PC-9 (cell line): Measurements from ENCODE around the gene VWA2. TPM values are rescaled to one million over a fixed set of nuclear protein-coding genes. Genes with fewer than 3 reads are reported as not detected.

Source experiments
- BruUV-seq: library from RNA; stranded (reverse); fragments of 400-500 nt; replicated peaks from 2 replicates; lab custom pipeline; 2021; lab: Mats Ljungman, UMichigan
- CTCF ChIA-PET: fragments of 300-600 bp; sonication (Branson Sonifier 250); formaldehyde crosslinking; loops from one replicate; lab custom pipeline; 2022; ENCODE audit warnings: antibody characterized with exemption; lab: Charles Lee
- POLR2A ChIA-PET: fragments of 300-600 bp; sonication (Branson Sonifier 250); formaldehyde crosslinking; loops from one replicate; lab custom pipeline; 2022; ENCODE audit warnings: antibody characterized with exemption; ENCODE audit not compliant: unreplicated experiment; lab: Charles Lee
- DNase-seq, 2 experiments: peaks; one replicate each; pipeline versions ENCODE4 v3.0.0 to v3.0.0-alpha.2; 2015 to 2022; ENCODE audit warnings: mixed read lengths in 1 of 2
- H2AFZ ChIP-seq: fragments of 200-600 bp; sonication (generic); 2 replicates; pipeline ENCODE4 v1.8.1; 2017; ENCODE audit warnings: antibody characterized with exemption
- H3F3A ChIP-seq: fragments of 200-600 bp; sonication (generic); 2 replicates; pipeline ENCODE4 v1.8.1; 2017; ENCODE audit warnings: antibody characterized with exemption, mild to moderate bottlenecking, low read depth; ENCODE audit not compliant: insufficient read depth
- H3K27ac ChIP-seq: fragments of 200-600 bp; sonication (generic); 2 replicates; pipeline ENCODE4 v1.6.1; 2016; ENCODE audit warnings: mixed run types
- H3K27me3 ChIP-seq: fragments of 200-600 bp; sonication (generic); 2 replicates; pipeline ENCODE4 v1.6.1; 2016; ENCODE audit warnings: low read depth, mixed run types; ENCODE audit not compliant: insufficient read depth
- H3K36me3 ChIP-seq: fragments of 200-600 bp; sonication (generic); 2 replicates; pipeline ENCODE4 v1.6.1; 2016; ENCODE audit warnings: low read depth, mixed run types
- H3K4me1 ChIP-seq: fragments of 200-600 bp; sonication (generic); replicated peaks from 2 replicates; pipeline ENCODE4 v1.6.1; 2016; ENCODE audit warnings: mixed run types; ENCODE audit not compliant: insufficient read depth
- H3K4me2 ChIP-seq: fragments of 200-600 bp; sonication (generic); 2 replicates; pipeline ENCODE4 v1.6.1; 2017; ENCODE audit warnings: mixed run types
- H3K4me3 ChIP-seq: fragments of 200-600 bp; sonication (generic); 2 replicates; pipeline ENCODE4 v1.6.1; 2016; ENCODE audit warnings: mixed run types
- H3K79me2 ChIP-seq: fragments of 200-600 bp; sonication (generic); 2 replicates; pipeline ENCODE4 v1.6.1; 2017; ENCODE audit warnings: low read depth, mixed run types
- H3K9me2 ChIP-seq: fragments of 200-600 bp; sonication (generic); 2 replicates; pipeline ENCODE4 v1.8.1; 2017; ENCODE audit warnings: mild to moderate bottlenecking; ENCODE audit not compliant: insufficient read depth
- H3K9me3 ChIP-seq: fragments of 200-600 bp; sonication (generic); 2 replicates; pipeline ENCODE4 v1.8.1; 2016; ENCODE audit warnings: low read depth; ENCODE audit not compliant: insufficient read depth
- H4K20me1 ChIP-seq: fragments of 200-600 bp; sonication (generic); 2 replicates; pipeline ENCODE4 v1.8.1; 2017; ENCODE audit not compliant: insufficient read depth
- EZH2 ChIP-seq: fragments of 200-600 bp; sonication (generic); IDR thresholded peaks from 2 replicates; pipeline ENCODE4 v1.8.0; 2017; ENCODE audit warnings: antibody characterized with exemption, low read depth
- intact Hi-C: fragments of 100-400 bp; cut with micrococcal nuclease; formaldehyde crosslinking; loops from one replicate; pipeline ENCODE4 v1.10.0; 2022; ENCODE audit not compliant: unreplicated experiment
- total RNA-seq: library from RNA; stranded (reverse); gene quantifications from 2 replicates; pipeline ENCODE4 v1.2.3, GENCODE V29; 2021
- TF ChIP-seq, protein P1 (sequence below): fragments of 200-600 bp; sonication (generic); conservative IDR thresholded peaks from 2 replicates; pipeline ENCODE4 v1.6.1; 2017; ENCODE audit warnings: mixed run types, antibody characterized with exemption, mild to moderate bottlenecking, moderate library complexity

The VWA2 gene
- total RNA-seq, 1 experiment from 2014 or later = 0.48 TPM

DNA sequence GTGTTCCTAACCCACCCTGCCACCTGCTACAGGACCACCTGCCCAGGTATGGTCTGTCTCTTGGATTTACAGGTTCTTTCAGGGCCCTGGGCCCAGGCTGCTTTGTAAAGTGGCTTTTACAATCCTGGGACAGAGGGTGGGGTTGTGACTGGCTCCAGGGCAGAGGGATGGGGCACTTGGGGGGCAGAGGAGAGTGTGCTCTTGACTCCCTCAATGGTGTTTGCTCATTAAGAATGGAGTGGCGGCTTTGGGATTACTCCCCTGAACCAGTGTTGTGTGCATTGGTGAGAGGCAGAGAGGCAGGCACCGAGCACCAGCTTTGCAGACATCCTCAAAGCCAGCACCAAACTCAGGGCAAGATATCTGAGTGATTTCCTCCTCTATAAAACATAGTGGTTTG, 43.5 kb downstream of the VWA2 start:
- H3K4me3 ChIP-seq = no peak overlapping the region

DNA sequence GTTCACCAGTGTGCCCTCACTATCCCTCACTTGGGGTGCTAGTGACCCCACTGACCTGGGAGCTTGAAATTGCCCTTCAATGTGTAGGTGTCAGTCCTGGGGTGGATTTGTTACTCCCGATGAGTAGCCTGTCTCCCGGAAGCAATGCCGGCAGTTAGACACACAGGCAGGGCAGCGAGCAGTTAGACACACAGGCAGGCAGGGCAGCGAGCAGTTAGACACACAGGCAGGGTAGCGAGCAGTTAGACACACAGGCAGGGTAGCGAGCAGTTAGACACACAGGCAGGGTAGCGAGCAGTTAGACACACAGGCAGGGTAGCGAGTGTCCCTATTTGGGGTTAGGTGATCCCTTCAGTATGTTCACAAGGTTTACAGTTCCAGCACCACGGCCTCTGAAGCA, 44.0 kb downstream of the VWA2 start:
- Histone ChIP-seq H3K9me3 (no peaks in the 10 kb centered on the region), H3K4me3 (no peak overlapping the region), H3K27me3 (no peaks in the 10 kb centered on the region), H4K20me1 (no peaks in the 10 kb centered on the region), H3F3A (peaks cover 5% of the 10 kb centered on the region; the same call in 1 of the 2 replicates), H3K9me2 (no peaks in the 10 kb centered on the region), H3K4me2 (no peak overlapping the region), H3K27ac (no peak overlapping the region), H3K36me3 (no peaks in the 10 kb centered on the region), H3K79me2 (no peaks in the 10 kb centered on the region), H3K4me1 (peaks cover 10% of the 10 kb centered on the region), H2AFZ (no peak overlapping the region)
- intact Hi-C loops = no loop called here
- no peak for DNase-seq
- TF ChIP-seq, protein P1, sequence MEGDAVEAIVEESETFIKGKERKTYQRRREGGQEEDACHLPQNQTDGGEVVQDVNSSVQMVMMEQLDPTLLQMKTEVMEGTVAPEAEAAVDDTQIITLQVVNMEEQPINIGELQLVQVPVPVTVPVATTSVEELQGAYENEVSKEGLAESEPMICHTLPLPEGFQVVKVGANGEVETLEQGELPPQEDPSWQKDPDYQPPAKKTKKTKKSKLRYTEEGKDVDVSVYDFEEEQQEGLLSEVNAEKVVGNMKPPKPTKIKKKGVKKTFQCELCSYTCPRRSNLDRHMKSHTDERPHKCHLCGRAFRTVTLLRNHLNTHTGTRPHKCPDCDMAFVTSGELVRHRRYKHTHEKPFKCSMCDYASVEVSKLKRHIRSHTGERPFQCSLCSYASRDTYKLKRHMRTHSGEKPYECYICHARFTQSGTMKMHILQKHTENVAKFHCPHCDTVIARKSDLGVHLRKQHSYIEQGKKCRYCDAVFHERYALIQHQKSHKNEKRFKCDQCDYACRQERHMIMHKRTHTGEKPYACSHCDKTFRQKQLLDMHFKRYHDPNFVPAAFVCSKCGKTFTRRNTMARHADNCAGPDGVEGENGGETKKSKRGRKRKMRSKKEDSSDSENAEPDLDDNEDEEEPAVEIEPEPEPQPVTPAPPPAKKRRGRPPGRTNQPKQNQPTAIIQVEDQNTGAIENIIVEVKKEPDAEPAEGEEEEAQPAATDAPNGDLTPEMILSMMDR = no peak
- no peak for TF ChIP-seq EZH2
- POLR2A ChIA-PET = no interaction called here
- BruUV-seq = no TSS peak
- CTCF ChIA-PET = no interaction called here

More for the DNA sequence above, 43.5 kb downstream of the VWA2 start:
- Histone ChIP-seq H3K9me2 (no peaks in the 10 kb centered on the region), H3K79me2 (no peaks in the 10 kb centered on the region), H3K9me3 (no peaks in the 10 kb centered on the region), H4K20me1 (no peaks in the 10 kb centered on the region), H3F3A (peaks cover 5% of the 10 kb centered on the region; the same call in 1 of the 2 replicates), H2AFZ (no peak overlapping the region), H3K36me3 (no peaks in the 10 kb centered on the region), H3K4me2 (no peak overlapping the region), H3K4me1 (peaks cover 10% of the 10 kb centered on the region), H3K27me3 (no peaks in the 10 kb centered on the region), H3K27ac (no peak overlapping the region)
- intact Hi-C loops = no loop called here
- ChIA-PET POLR2A (interaction anchor here (0.7 kb wide), 1 partner anchor 849 kb away, joined by 6 read pairs; no protein-coding TSS in a partner anchor), CTCF (no interaction called here)
- TF ChIP-seq, protein P1 = no peak
- TF ChIP-seq EZH2 = no peak
- DNase-seq = no peak
- BruUV-seq = no TSS peak

DNA sequence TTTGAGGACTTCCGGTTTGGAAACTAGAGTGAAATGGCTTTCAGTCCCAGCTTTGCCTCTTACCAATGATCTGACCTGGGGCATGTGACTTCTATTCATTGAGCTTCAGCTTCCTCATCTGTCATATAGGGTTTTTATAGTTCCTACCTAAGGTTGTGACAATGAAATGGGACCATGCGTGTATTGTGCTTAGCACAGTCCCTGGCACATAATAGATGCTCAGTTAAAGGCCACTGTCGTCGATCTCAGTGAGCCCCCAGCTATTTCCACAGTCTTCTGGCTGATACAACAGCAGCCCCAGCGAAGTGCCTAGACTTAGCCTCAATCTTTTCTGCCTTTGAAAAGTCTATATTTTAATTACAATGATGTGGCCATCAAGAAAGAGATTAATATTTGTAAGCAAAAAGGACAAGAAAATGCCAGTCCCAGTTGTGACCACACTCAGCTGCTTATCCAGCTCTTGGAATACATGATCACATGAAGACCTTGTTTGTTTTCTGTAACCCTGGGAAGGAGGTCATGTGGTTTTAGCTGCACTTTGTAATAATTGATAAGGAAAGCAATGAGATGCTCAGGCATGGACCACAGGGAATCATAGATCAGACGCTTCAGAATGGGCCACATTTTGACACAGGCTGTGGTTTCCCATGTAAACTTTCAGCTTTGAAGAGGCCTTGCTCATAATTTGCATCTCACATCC, 44.6 kb downstream of the VWA2 start:
- no peaks in the 10 kb centered on the region for H3K79me2 ChIP-seq
- H3K36me3 ChIP-seq = no peaks in the 10 kb centered on the region
- BruUV-seq = no TSS peak
- no peak overlapping the region for H2AFZ ChIP-seq
- peaks cover 5% of the 10 kb centered on the region; the same call in 1 of the 2 replicates for H3F3A ChIP-seq
- no peak overlapping the region for H3K4me2 ChIP-seq
- H3K9me2 ChIP-seq = no peaks in the 10 kb centered on the region
- H3K27ac ChIP-seq = no peak overlapping the region
- ChIA-PET CTCF (no interaction called here), POLR2A (no interaction called here)
- no peaks in the 10 kb centered on the region for H3K27me3 ChIP-seq
- no peak for TF ChIP-seq EZH2
- TF ChIP-seq, protein P1 = no peak
- no peaks in the 10 kb centered on the region for H3K9me3 ChIP-seq
- peaks cover 10% of the 10 kb centered on the region for H3K4me1 ChIP-seq
- H4K20me1 ChIP-seq = no peaks in the 10 kb centered on the region
- intact Hi-C loops = no loop called here
- no peak for DNase-seq
- no peak overlapping the region for H3K4me3 ChIP-seq
